ENCODE results near the gene DENND5A.
"Not testable (repeated sequence)": the region's sequence is repeated elsewhere in the genome, so short reads cannot be mapped to it uniquely, and the experiment has no call there.

The DENND5A gene

GRCh38 chr11:9190326-9191016, 74.7 kb downstream of the DENND5A start:
- peaks cover 38 to 57% of the 10 kb centered on the region in 2 donors for H3K36me3 Mint-ChIP-seq
- H3K27me3 Mint-ChIP-seq; H3K4me1 Mint-ChIP-seq; H3K9me3 Mint-ChIP-seq; H3K27ac Mint-ChIP-seq; ATAC-seq (replicated peaks); DNase-seq; H3K4me3 Mint-ChIP-seq: not testable (repeated sequence)

GRCh38 chr11:9188860-9189259, 76.3 kb downstream of the DENND5A start:
- H3K27me3 Mint-ChIP-seq; H3K27ac Mint-ChIP-seq; H3K4me1 Mint-ChIP-seq; H3K4me3 Mint-ChIP-seq; H3K9me3 Mint-ChIP-seq; ATAC-seq (replicated peaks); DNase-seq: not testable (repeated sequence)
- peaks cover 36 to 57% of the 10 kb centered on the region in 2 donors for H3K36me3 Mint-ChIP-seq

- peaks cover 0 to 4% of the 10 kb centered on the region in 2 donors for H3K4me1 Mint-ChIP-seq
- H3K36me3 Mint-ChIP-seq, result peaks cover 35 to 52% of the 10 kb centered on the region in 2 donors
- no peak overlapping the region for H3K4me3 Mint-ChIP-seq
- ATAC-seq (replicated peaks) (no peak), DNase-seq (no peak)
- H3K27ac Mint-ChIP-seq, result no peak overlapping the region
- H3K27me3 Mint-ChIP-seq, result no peaks in the 10 kb centered on the region
- H3K9me3 Mint-ChIP-seq, result peaks cover 3 to 7% of the 10 kb centered on the region in 2 donors
Observed at GRCh38 chr11:9187616-9188015, 77.5 kb downstream of the DENND5A start.

GRCh38 chr11:9184516-9184915, 80.6 kb downstream of the DENND5A start:
- no peak overlapping the region for H3K27ac Mint-ChIP-seq
- H3K4me3 Mint-ChIP-seq, result no peak overlapping the region
- DNase-seq (no peak), ATAC-seq (replicated peaks) (no peak)
- peaks cover 0 to 4% of the 10 kb centered on the region in 2 donors for H3K4me1 Mint-ChIP-seq
- H3K36me3 Mint-ChIP-seq, result peaks cover 27 to 39% of the 10 kb centered on the region in 2 donors
- H3K9me3 Mint-ChIP-seq, result no peaks in the 10 kb centered on the region
- H3K27me3 Mint-ChIP-seq, result no peaks in the 10 kb centered on the region

- ATAC-seq (replicated peaks), result no peak
- Mint-ChIP-seq H3K4me1 (no peaks in the 10 kb centered on the region), H3K27ac (no peak overlapping the region), H3K9me3 (no peaks in the 10 kb centered on the region), H3K4me3 (no peak overlapping the region), H3K36me3 (peaks cover 21 to 38% of the 10 kb centered on the region in 2 donors), H3K27me3 (no peaks in the 10 kb centered on the region)
- DNase-seq, result no peak
Observed at GRCh38 chr11:9182180-9182871, 82.8 kb downstream of the DENND5A start.

DNA sequence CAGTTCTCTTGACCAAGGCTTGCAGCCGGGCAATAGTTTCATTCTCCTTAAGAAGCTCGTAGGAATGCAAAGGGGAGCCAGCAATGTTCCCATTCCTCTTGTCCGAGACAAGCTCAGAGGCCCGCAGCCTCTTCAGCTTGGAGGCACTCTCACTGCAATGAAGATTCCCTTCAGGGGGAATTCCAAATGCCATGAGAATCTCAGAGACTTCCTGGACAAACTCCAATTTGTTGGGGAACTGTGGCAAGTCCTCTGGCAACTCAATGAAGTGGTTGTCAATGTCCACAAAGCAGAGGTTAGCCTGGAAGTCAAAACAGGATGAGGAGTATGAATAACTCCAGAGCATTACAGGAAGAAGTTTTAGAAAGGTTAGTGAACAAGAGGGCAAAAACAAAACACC, 84.4 kb downstream of the DENND5A start:
- H3K27ac Mint-ChIP-seq, result no peak overlapping the region

GRCh38 chr11:9179141-9179540, 86.0 kb downstream of the DENND5A start:
- ATAC-seq (replicated peaks) (no peak), DNase-seq (no peak)
- H3K36me3 Mint-ChIP-seq, result peaks cover 26 to 37% of the 10 kb centered on the region in 2 donors
- no peak overlapping the region for H3K27ac Mint-ChIP-seq
- no peaks in the 10 kb centered on the region for H3K9me3 Mint-ChIP-seq
- H3K4me3 Mint-ChIP-seq, result no peak overlapping the region
- H3K4me1 Mint-ChIP-seq, result no peaks in the 10 kb centered on the region
- no peaks in the 10 kb centered on the region for H3K27me3 Mint-ChIP-seq

More for the DNA sequence above, 84.4 kb downstream of the DENND5A start:
- H3K4me1 Mint-ChIP-seq, result no peaks in the 10 kb centered on the region
- peaks cover 28 to 40% of the 10 kb centered on the region in 2 donors for H3K36me3 Mint-ChIP-seq
- H3K4me3 Mint-ChIP-seq, result no peak overlapping the region
- no peaks in the 10 kb centered on the region for H3K27me3 Mint-ChIP-seq
- no peaks in the 10 kb centered on the region for H3K9me3 Mint-ChIP-seq
- DNase-seq (no peak), ATAC-seq (replicated peaks) (no peak)

- H3K4me3 Mint-ChIP-seq, result no peak overlapping the region
Observed at GRCh38 chr11:9178716-9179115, 86.4 kb downstream of the DENND5A start.

DNA sequence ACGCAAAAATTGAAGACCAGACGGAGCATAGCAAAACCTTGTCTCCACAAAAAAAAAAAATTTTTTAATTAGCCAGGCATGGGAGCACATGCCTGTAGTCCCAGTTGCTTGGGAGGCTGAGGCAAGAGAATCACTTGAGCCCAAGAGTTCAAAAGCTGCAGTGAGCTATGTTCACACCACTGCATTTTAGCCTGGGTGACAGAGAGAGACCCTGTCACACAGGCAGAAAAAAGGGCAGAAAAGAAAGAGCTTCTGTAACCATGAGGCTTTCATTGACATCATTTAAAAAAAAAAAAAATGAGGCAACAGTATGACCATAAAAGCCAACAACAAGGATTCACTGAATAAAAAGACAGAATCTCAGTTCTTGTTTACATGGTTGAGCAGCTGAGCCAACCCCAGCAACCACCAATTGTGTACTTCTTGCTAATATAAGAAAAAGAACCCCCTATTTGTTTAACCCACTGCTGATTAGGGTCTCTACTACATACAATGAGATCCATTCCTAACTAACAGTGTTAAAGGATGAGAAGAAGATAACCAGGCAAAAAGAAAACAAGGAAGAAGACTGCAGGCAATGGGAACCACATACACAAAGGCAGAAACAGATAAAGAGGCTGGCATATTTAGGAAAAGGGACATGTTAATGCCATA, 87.6 kb downstream of the DENND5A start:
- no peak overlapping the region for H3K4me3 Mint-ChIP-seq
- no peaks in the 10 kb centered on the region for H3K27me3 Mint-ChIP-seq
- H3K4me1 Mint-ChIP-seq, result no peaks in the 10 kb centered on the region
- H3K9me3 Mint-ChIP-seq, result no peaks in the 10 kb centered on the region
- ATAC-seq (replicated peaks) (no peak), DNase-seq (no peak)
- H3K27ac Mint-ChIP-seq, result no peak overlapping the region
- peaks cover 34 to 44% of the 10 kb centered on the region in 2 donors for H3K36me3 Mint-ChIP-seq

More at GRCh38 chr11:9178716-9179115, 86.4 kb downstream of the DENND5A start:
- no peak overlapping the region for H3K27ac Mint-ChIP-seq
- no peaks in the 10 kb centered on the region for H3K4me1 Mint-ChIP-seq
- no peaks in the 10 kb centered on the region for H3K27me3 Mint-ChIP-seq
- peaks cover 26 to 37% of the 10 kb centered on the region in 2 donors for H3K36me3 Mint-ChIP-seq
- DNase-seq (no peak), ATAC-seq (replicated peaks) (no peak)
- no peaks in the 10 kb centered on the region for H3K9me3 Mint-ChIP-seq

DNA sequence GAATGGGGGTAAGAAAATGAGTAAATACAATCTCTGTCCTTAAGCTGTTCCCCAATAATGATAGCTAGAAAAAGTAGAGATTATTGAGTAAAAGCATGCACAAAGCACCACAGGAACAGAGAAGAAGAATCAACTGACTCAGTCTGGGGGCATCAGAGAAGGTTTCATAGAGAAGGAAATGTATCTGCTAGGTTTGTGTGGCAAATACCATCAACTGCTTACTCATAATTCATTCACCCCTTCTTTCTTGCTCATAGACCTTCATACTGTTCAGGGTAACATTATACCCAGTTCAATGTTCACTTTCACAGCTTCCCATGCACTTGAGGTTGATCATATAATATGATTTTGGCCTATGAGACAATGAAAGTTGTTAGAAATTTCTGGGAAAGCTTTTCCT, 88.6 kb downstream of the DENND5A start:
- Mint-ChIP-seq H3K36me3 (peaks cover 44 to 54% of the 10 kb centered on the region in 2 donors), H3K4me3 (no peak overlapping the region), H3K27ac (no peak overlapping the region), H3K27me3 (no peaks in the 10 kb centered on the region), H3K9me3 (no peaks in the 10 kb centered on the region), H3K4me1 (peaks cover 0 to 2% of the 10 kb centered on the region in 2 donors)
- no peak for ATAC-seq (replicated peaks)
- no peak for DNase-seq

GRCh38 chr11:9176136-9176535, 89.0 kb downstream of the DENND5A start:
- H3K27me3 Mint-ChIP-seq, result no peaks in the 10 kb centered on the region
- peaks cover 0 to 2% of the 10 kb centered on the region in 2 donors for H3K4me1 Mint-ChIP-seq
- DNase-seq, result no peak
- H3K27ac Mint-ChIP-seq, result no peak overlapping the region
- no peaks in the 10 kb centered on the region for H3K9me3 Mint-ChIP-seq
- no peak for ATAC-seq (replicated peaks)
- H3K36me3 Mint-ChIP-seq, result peaks cover 45 to 55% of the 10 kb centered on the region in 2 donors
- no peak overlapping the region for H3K4me3 Mint-ChIP-seq

- H3K36me3 Mint-ChIP-seq, result peaks cover 38 to 50% of the 10 kb centered on the region in 2 donors
- no peaks in the 10 kb centered on the region for H3K9me3 Mint-ChIP-seq
- H3K27ac Mint-ChIP-seq, result no peak overlapping the region
- peaks cover 10% of the 10 kb centered on the region in 2 donors for H3K4me1 Mint-ChIP-seq
- ATAC-seq (replicated peaks) (no peak), DNase-seq (no peak)
- H3K27me3 Mint-ChIP-seq, result no peaks in the 10 kb centered on the region
- H3K4me3 Mint-ChIP-seq, result no peak overlapping the region
Observed at GRCh38 chr11:9172389-9172788, 92.8 kb downstream of the DENND5A start.

- H3K9me3 Mint-ChIP-seq, result no peaks in the 10 kb centered on the region
- DNase-seq, result no peak
- H3K4me1 Mint-ChIP-seq, result peaks cover 10% of the 10 kb centered on the region in 2 donors
- H3K4me3 Mint-ChIP-seq, result no peak overlapping the region
- H3K36me3 Mint-ChIP-seq, result peaks cover 34 to 55% of the 10 kb centered on the region in 2 donors
- H3K27ac Mint-ChIP-seq, result no peak overlapping the region
- H3K27me3 Mint-ChIP-seq, result no peaks in the 10 kb centered on the region
- no peak for ATAC-seq (replicated peaks)
Observed at GRCh38 chr11:9170450-9170849, 94.7 kb downstream of the DENND5A start.

GRCh38 chr11:9169595-9170295, 95.4 kb downstream of the DENND5A start:
- DNase-seq (no peak), ATAC-seq (replicated peaks) (peak; percentile 66 to 70)
- Mint-ChIP-seq H3K4me1 (peaks cover 10% of the 10 kb centered on the region in 2 donors), H3K27me3 (no peaks in the 10 kb centered on the region), H3K9me3 (no peaks in the 10 kb centered on the region), H3K36me3 (peaks cover 35 to 54% of the 10 kb centered on the region in 2 donors), H3K4me3 (no peak overlapping the region), H3K27ac (peak overlapping the region; percentile 51)
